ENCODE measurements around the gene SF3B1.

SF3B1 gene

DNA sequence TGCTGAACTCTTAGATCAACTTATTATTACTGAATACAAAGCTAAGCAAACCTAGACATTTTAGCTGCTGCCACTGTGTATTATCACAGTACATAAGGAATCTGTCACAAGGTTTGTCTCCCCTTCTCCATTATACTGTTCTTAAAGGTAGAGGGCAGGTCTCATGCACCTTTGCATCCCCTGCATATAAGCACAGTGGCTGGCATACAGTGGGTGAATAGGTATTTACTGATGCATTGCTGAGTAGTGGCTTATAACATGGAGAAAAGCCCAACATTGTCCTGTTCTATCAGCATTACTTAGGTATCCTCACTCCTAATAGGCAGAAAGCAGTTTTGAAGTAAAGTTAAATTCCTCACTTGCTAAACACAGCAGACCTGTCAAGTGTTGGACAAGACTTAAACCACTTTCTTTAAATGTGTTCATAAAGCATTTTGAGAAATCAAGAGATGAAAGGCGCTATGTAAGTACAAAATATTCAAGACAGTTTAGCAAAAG lies 43.6 kb downstream of the SF3B1 start:
- Histone ChIP-seq H3K36me3 (ENCODE audit: low read depth) (peaks cover 56% of the 10 kb centered on the region), H3K9me3 (ENCODE audit: severe bottlenecking) (no peaks in the 10 kb centered on the region), H3K27ac (ENCODE audit: poor library complexity, severe bottlenecking) (no peak overlapping the region), H3K4me1 (ENCODE audit: insufficient read depth, poor library complexity, severe bottlenecking) (no peaks in the 10 kb centered on the region), H3K27me3 (ENCODE audit: insufficient read depth, poor library complexity, severe bottlenecking) (no peaks in the 10 kb centered on the region), H3K4me3 (ENCODE audit: severe bottlenecking) (no peak overlapping the region)
- ATAC-seq (ENCODE audit: low read depth) (peak; percentile 19; the same call in 1 of the 3 replicates), DNase-seq (ENCODE audit: low spot score) (no peak)
- TF ChIP-seq, protein P1, sequence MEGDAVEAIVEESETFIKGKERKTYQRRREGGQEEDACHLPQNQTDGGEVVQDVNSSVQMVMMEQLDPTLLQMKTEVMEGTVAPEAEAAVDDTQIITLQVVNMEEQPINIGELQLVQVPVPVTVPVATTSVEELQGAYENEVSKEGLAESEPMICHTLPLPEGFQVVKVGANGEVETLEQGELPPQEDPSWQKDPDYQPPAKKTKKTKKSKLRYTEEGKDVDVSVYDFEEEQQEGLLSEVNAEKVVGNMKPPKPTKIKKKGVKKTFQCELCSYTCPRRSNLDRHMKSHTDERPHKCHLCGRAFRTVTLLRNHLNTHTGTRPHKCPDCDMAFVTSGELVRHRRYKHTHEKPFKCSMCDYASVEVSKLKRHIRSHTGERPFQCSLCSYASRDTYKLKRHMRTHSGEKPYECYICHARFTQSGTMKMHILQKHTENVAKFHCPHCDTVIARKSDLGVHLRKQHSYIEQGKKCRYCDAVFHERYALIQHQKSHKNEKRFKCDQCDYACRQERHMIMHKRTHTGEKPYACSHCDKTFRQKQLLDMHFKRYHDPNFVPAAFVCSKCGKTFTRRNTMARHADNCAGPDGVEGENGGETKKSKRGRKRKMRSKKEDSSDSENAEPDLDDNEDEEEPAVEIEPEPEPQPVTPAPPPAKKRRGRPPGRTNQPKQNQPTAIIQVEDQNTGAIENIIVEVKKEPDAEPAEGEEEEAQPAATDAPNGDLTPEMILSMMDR (IDR thresholded peaks at IDR 0.05; ENCODE audit: poor library complexity, severe bottlenecking) = no peak

DNA sequence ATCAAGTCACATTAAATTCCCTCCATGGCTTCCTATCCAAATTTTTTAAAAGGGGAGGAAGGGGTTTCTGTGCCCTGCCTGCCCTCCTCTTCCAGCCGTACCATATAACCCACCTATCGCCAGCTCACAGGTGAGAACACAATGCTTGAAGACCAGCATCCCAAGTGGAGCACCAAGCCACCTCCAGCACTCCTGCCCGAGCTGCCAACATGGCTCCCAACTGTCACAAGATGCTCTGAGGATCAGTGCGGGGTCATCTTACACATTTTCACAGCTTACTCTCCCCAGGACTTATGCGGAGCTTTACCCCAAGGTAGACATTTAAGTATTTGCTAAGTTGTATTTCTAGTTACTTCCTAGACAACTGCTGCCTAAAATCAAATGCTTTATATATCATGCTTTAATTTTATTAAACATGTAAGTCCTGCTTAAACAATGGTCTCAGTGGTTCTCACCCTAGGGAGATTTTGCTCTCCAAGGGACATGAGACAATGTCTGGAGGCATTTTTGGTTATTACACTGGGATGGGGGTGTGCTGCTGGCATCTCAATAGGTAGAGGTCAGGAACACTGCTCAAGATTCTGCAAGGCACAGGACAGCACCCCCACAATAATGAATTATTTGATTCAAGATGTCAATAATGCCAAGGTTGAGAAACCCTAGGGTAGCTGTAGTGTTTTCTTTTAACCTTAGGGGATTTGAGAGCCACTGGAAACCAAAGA lies 45.8 kb downstream of the SF3B1 start:
- Histone ChIP-seq H3K27me3 (ENCODE audit: insufficient read depth, poor library complexity, severe bottlenecking) (no peaks in the 10 kb centered on the region), H3K9me3 (ENCODE audit: severe bottlenecking) (no peaks in the 10 kb centered on the region), H3K27ac (ENCODE audit: poor library complexity, severe bottlenecking) (no peak overlapping the region), H3K36me3 (ENCODE audit: low read depth) (peaks cover 34% of the 10 kb centered on the region), H3K4me1 (ENCODE audit: insufficient read depth, poor library complexity, severe bottlenecking) (no peaks in the 10 kb centered on the region), H3K4me3 (ENCODE audit: severe bottlenecking) (no peak overlapping the region)
- TF ChIP-seq, protein P1 (IDR thresholded peaks at IDR 0.05; ENCODE audit: poor library complexity, severe bottlenecking) = no peak
- peak; percentile 23; the same call in 1 of the 3 replicates for ATAC-seq (ENCODE audit: low read depth)
- no peak for DNase-seq (ENCODE audit: low spot score)

DNA sequence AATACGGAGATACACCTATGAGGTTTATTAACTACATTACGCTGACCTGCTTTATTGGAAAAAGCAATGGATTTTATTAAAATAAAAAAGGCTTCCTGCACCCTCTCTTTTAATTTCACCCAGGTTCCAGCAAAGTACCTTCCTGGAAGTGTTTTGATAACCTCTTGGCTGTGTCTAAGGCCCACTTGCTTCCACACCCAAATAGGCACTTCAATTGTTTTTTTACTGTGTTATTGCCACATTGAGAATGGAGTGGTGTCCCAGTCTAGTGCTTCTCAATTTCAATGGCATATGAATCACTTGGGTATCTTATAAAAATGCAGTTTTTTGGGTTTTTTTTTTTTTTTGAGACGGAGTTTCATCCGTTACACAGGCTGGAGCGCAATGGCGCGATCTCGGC lies 47.6 kb downstream of the SF3B1 start:
- Histone ChIP-seq H3K9me3 (ENCODE audit: severe bottlenecking) (no peaks in the 10 kb centered on the region), H3K4me1 (ENCODE audit: insufficient read depth, poor library complexity, severe bottlenecking) (no peaks in the 10 kb centered on the region), H3K27ac (ENCODE audit: poor library complexity, severe bottlenecking) (no peak overlapping the region), H3K36me3 (ENCODE audit: low read depth) (peaks cover 16% of the 10 kb centered on the region), H3K4me3 (ENCODE audit: severe bottlenecking) (no peak overlapping the region), H3K27me3 (ENCODE audit: insufficient read depth, poor library complexity, severe bottlenecking) (no peaks in the 10 kb centered on the region)
- DNase-seq (ENCODE audit: low spot score) (no peak), ATAC-seq (ENCODE audit: low read depth) (no peak)
- TF ChIP-seq, protein P1 (IDR thresholded peaks at IDR 0.05; ENCODE audit: poor library complexity, severe bottlenecking) = no peak

DNA sequence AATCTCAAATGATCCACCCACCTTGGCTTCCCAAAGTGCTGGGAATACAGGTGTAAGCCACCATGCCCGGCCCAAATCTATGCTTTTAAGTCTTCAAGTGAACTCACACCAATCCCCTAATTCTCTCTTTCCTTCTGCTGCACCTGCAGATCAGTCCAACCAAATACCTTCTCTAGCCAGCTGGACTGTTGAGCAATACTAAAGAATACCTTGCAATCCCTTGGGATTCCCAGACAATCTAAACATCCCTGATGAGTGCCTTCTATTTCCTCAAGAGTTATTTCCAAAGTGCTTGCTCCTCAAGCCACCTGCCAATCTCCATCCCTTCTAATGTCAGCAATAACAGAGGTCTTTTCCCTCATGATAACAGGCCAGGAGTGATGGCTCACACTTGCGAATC lies 48.6 kb downstream of the SF3B1 start:
- ATAC-seq (ENCODE audit: low read depth) (no peak), DNase-seq (ENCODE audit: low spot score) (no peak)
- Histone ChIP-seq H3K27me3 (ENCODE audit: insufficient read depth, poor library complexity, severe bottlenecking) (no peaks in the 10 kb centered on the region), H3K9me3 (ENCODE audit: severe bottlenecking) (no peaks in the 10 kb centered on the region), H3K4me3 (ENCODE audit: severe bottlenecking) (no peak overlapping the region), H3K4me1 (ENCODE audit: insufficient read depth, poor library complexity, severe bottlenecking) (no peaks in the 10 kb centered on the region), H3K36me3 (ENCODE audit: low read depth) (peaks cover 6% of the 10 kb centered on the region), H3K27ac (ENCODE audit: poor library complexity, severe bottlenecking) (no peak overlapping the region)
- TF ChIP-seq, protein P1 (IDR thresholded peaks at IDR 0.05; ENCODE audit: poor library complexity, severe bottlenecking) = no peak

DNA sequence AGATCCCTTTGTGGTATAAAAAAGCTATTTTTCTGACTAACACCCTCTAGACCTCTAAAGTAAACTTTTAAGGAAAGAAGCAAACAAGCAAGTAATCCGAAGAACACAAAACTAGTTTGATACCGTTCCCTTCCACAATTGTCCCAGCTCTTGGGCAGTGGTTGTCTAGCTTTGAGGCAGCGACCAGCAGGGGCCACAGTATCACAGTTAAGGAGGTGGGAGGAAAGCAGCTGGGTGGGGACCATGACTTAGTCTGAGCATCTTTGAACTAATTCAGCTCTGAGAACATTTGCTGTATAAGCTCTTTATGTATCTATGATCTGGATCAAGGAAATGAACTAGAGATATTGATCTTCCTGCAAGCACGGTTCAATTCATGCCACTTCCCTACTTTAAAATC lies 51.0 kb downstream of the SF3B1 start:
- Histone ChIP-seq H3K27ac (ENCODE audit: poor library complexity, severe bottlenecking) (no peak overlapping the region), H3K9me3 (ENCODE audit: severe bottlenecking) (no peaks in the 10 kb centered on the region), H3K36me3 (ENCODE audit: low read depth) (no peaks in the 10 kb centered on the region), H3K4me1 (ENCODE audit: insufficient read depth, poor library complexity, severe bottlenecking) (no peaks in the 10 kb centered on the region), H3K4me3 (ENCODE audit: severe bottlenecking) (no peak overlapping the region), H3K27me3 (ENCODE audit: insufficient read depth, poor library complexity, severe bottlenecking) (no peaks in the 10 kb centered on the region)
- TF ChIP-seq, protein P1 (IDR thresholded peaks at IDR 0.05; ENCODE audit: poor library complexity, severe bottlenecking) = no peak
- no peak for DNase-seq (ENCODE audit: low spot score)
- peak; percentile 46; the same call in 1 of the 3 replicates for ATAC-seq (ENCODE audit: low read depth)

All from RWPE2 (cell line).